ENCODE measurements around the gene TK2.
"Not testable (repeated sequence)": the region's sequence is repeated elsewhere in the genome, so short reads cannot be mapped to it uniquely, and the experiment has no call there.

The TK2 gene

GRCh38 chr16:66549284-66550131, at the start of gene TK2:
TK2 (minus strand) TSS chr16:66550122; CDS start chr16:66550061, 61 bp downstream.
- H3K4me3 ChIP-seq (ENCODE audit: low read depth, low read length), result peak within 1 kb of the TSS; percentile 72
- DNase-seq (ENCODE audit: low read depth), result peak; percentile 30

GRCh38 chr16:66598111-66598510, 48.2 kb upstream of the TK2 start:
- no peak overlapping the region for H3K4me3 ChIP-seq (ENCODE audit: low read depth, low read length)
- no peak for DNase-seq (ENCODE audit: low read depth)

GRCh38 chr16:66596986-66597848, 47.3 kb upstream of the TK2 start:
- no peak for DNase-seq (ENCODE audit: low read depth)

GRCh38 chr16:66596559-66596958, 46.6 kb upstream of the TK2 start:
- not testable (repeated sequence) for DNase-seq (ENCODE audit: low read depth); H3K4me3 ChIP-seq (ENCODE audit: low read depth, low read length)

More at GRCh38 chr16:66596986-66597848, 47.3 kb upstream of the TK2 start:
- no peak overlapping the region for H3K4me3 ChIP-seq (ENCODE audit: low read depth, low read length)

GRCh38 chr16:66594739-66595138, 44.8 kb upstream of the TK2 start:
- no peak overlapping the region for H3K4me3 ChIP-seq (ENCODE audit: low read depth, low read length)

GRCh38 chr16:66592814-66593213, 42.9 kb upstream of the TK2 start:
- H3K4me3 ChIP-seq (ENCODE audit: low read depth, low read length), result no peak overlapping the region
- DNase-seq (ENCODE audit: low read depth), result no peak

More at GRCh38 chr16:66594739-66595138, 44.8 kb upstream of the TK2 start:
- DNase-seq (ENCODE audit: low read depth), result no peak

GRCh38 chr16:66592241-66592640, 42.3 kb upstream of the TK2 start:
- DNase-seq (ENCODE audit: low read depth), result no peak

GRCh38 chr16:66591018-66591417, 41.1 kb upstream of the TK2 start:
- H3K4me3 ChIP-seq (ENCODE audit: low read depth, low read length), result no peak overlapping the region
- DNase-seq (ENCODE audit: low read depth), result no peak

More at GRCh38 chr16:66592241-66592640, 42.3 kb upstream of the TK2 start:
- H3K4me3 ChIP-seq (ENCODE audit: low read depth, low read length), result no peak overlapping the region

GRCh38 chr16:66590322-66590721, 40.4 kb upstream of the TK2 start:
- DNase-seq (ENCODE audit: low read depth), result no peak
- no peak overlapping the region for H3K4me3 ChIP-seq (ENCODE audit: low read depth, low read length)

GRCh38 chr16:66588981-66589713, 39.2 kb upstream of the TK2 start:
- no peak overlapping the region for H3K4me3 ChIP-seq (ENCODE audit: low read depth, low read length)
- DNase-seq (ENCODE audit: low read depth), result no peak

- DNase-seq (ENCODE audit: low read depth), result no peak
- H3K4me3 ChIP-seq (ENCODE audit: low read depth, low read length), result no peak overlapping the region
Observed at GRCh38 chr16:66587881-66588600, 38.1 kb upstream of the TK2 start.

- DNase-seq (ENCODE audit: low read depth), result no peak
- H3K4me3 ChIP-seq (ENCODE audit: low read depth, low read length), result no peak overlapping the region
Observed at GRCh38 chr16:66585481-66586239, 35.7 kb upstream of the TK2 start.

- H3K4me3 ChIP-seq (ENCODE audit: low read depth, low read length), result no peak overlapping the region
- DNase-seq (ENCODE audit: low read depth), result no peak
Observed at GRCh38 chr16:66581246-66581952, 31.5 kb upstream of the TK2 start.

GRCh38 chr16:66580605-66581209, 30.8 kb upstream of the TK2 start:
- H3K4me3 ChIP-seq (ENCODE audit: low read depth, low read length), result no peak overlapping the region
- peak; percentile 72 for DNase-seq (ENCODE audit: low read depth)

- DNase-seq (ENCODE audit: low read depth), result no peak
- H3K4me3 ChIP-seq (ENCODE audit: low read depth, low read length), result no peak within 1 kb of the TSS
Observed at GRCh38 chr16:66578651-66579531, 29.0 kb upstream of the TK2 start, which contains the start of gene CMTM2. CMTM2 (plus strand) TSS chr16:66579463; CDS start chr16:66579608, 145 bp downstream.

- DNase-seq (ENCODE audit: low read depth), result no peak
- H3K4me3 ChIP-seq (ENCODE audit: low read depth, low read length), result no peak overlapping the region
Observed at GRCh38 chr16:66576296-66576695, 26.4 kb upstream of the TK2 start.

Measured in skeletal muscle cell (primary cell).